AG10803 (cell line): ENCODE measurements around the gene SLC46A3.

Experiments
- DNase-seq: peaks from one replicate; pipeline ENCODE4 v3.0.0; 2010; ENCODE audit warnings: low read depth
- H3K4me3 ChIP-seq: 2 replicates; pipeline ENCODE4 v1.5.1; 2011; ENCODE audit warnings: mild to moderate bottlenecking, low read length, control low read depth
- CTCF ChIP-seq: conservative IDR thresholded peaks from 2 replicates; pipeline ENCODE4 v1.5.1; 2011; ENCODE audit warnings: mild to moderate bottlenecking, low read length, control low read depth, inconsistent platforms

The SLC46A3 gene

GRCh38 chr13:28718196-28718542, 601 bp downstream of the SLC46A3 start:
- peak; percentile 54 for DNase-seq
- H3K4me3 ChIP-seq: peak overlapping the region; percentile 81
- no peak for TF ChIP-seq CTCF

- TF ChIP-seq CTCF: no peak
- H3K4me3 ChIP-seq: no peak overlapping the region
- DNase-seq: no peak
These were observed 1.6 kb downstream of the SLC46A3 start for GRCh38 chr13:28717170-28717569.

GRCh38 chr13:28716511-28716910, 2.3 kb downstream of the SLC46A3 start:
- peak; percentile 81 for DNase-seq
- TF ChIP-seq CTCF: no peak
- H3K4me3 ChIP-seq: no peak overlapping the region

- no peak for TF ChIP-seq CTCF
- no peak for DNase-seq
- H3K4me3 ChIP-seq: no peak overlapping the region
These were observed 4.1 kb downstream of the SLC46A3 start for GRCh38 chr13:28714651-28715050.

- no peak for DNase-seq
- TF ChIP-seq CTCF: no peak
- H3K4me3 ChIP-seq: no peak overlapping the region
These were observed 8.6 kb downstream of the SLC46A3 start for GRCh38 chr13:28710161-28710560.

- H3K4me3 ChIP-seq: no peak overlapping the region
- TF ChIP-seq CTCF: no peak
- DNase-seq: peak; percentile 90
These were observed 10.9 kb downstream of the SLC46A3 start for GRCh38 chr13:28707629-28708427.

- no peak overlapping the region for H3K4me3 ChIP-seq
- TF ChIP-seq CTCF: no peak
- DNase-seq: peak; percentile 83
These were observed 13.2 kb downstream of the SLC46A3 start for GRCh38 chr13:28705461-28706083.
